Heart right ventricle (tissue), 16 donors: Measurements from ENCODE around the gene INPP1. TPM values are rescaled to one million over a fixed set of nuclear protein-coding genes. Genes with fewer than 3 reads are reported as not detected.

Experiments
- ATAC-seq, 8 donors: fragments of 200-7000 bp; cut with Tn5 transposase; one replicate each; pipeline ENCODE4 v1.9.1; 2020; ENCODE audit warnings: mild to moderate bottlenecking in 8 of 8, moderate library complexity in 8 of 8, moderate number of reproducible peaks in 1 of 8
- DNase-seq, 2 donors: peaks; one replicate each; pipeline ENCODE4 v3.0.0-alpha.2; 2020
- H3K27ac ChIP-seq, 10 donors: fragments of 200-600 bp; sonication (generic) in 2 of 10; one replicate each; pipeline versions ENCODE4 v1.5.0 to v1.8.0; 2020 to 2022; ENCODE audit warnings: mild to moderate bottlenecking in 3 of 10
- H3K27me3 ChIP-seq, 7 donors: fragments of 200-600 bp; one replicate each; pipeline ENCODE4 v1.8.0; 2021 to 2022; ENCODE audit warnings: mild to moderate bottlenecking in 2 of 7
- H3K36me3 ChIP-seq, 9 donors: fragments of 200-600 bp; sonication (generic) in 1 of 9; one replicate each; pipeline versions ENCODE4 v1.5.0 to v1.8.0; 2020 to 2022; ENCODE audit warnings: mild to moderate bottlenecking in 2 of 9
- H3K4me1 ChIP-seq, 9 donors: fragments of 200-600 bp; sonication (generic) in 1 of 9; one replicate each; pipeline versions ENCODE4 v1.5.0 to v1.8.0; 2020 to 2022; ENCODE audit warnings: mild to moderate bottlenecking in 4 of 9
- H3K4me3 ChIP-seq, 10 donors: fragments of 200-600 bp; sonication (generic) in 2 of 10; one replicate each; pipeline versions ENCODE4 v1.5.0 to v1.8.0; 2020 to 2022; ENCODE audit warnings: mild to moderate bottlenecking in 7 of 10, moderate library complexity in 2 of 10
- H3K9me3 ChIP-seq, 11 donors: fragments of 200-600 bp in 10 of 11; sonication (generic) in 2 of 11; one replicate each; pipeline versions ENCODE4 v1.5.0 to v1.8.0; 2013 to 2022; ENCODE audit warnings: mild to moderate bottlenecking in 2 of 11, control low read depth in 1 of 11, moderate library complexity in 1 of 11
- WGBS, 2 donors: extraction: QIAGEN DNeasy Blood & Tissue Kit; methylation state at CpG; one replicate each; pipeline ENCODE4 v1.1.7; 2013; ENCODE audit warnings: inconsistent platforms in 1 of 2; 5-methylcytosine and 5-hydroxymethylcytosine counted together
- intact Hi-C, 10 donors: fragments of 100-400 bp; cut with DNase I; formaldehyde crosslinking; loops; one replicate each; pipeline versions ENCODE4 v1.11.1 to v1.14.2; 2022
- polyA plus RNA-seq, 2 donors: library from polyadenylated mRNA; stranded (reverse); fragments of 200-250 nt; gene quantifications; one replicate each; pipeline ENCODE4 v1.2.3, GENCODE V29; 2013
- total RNA-seq, 10 donors: library from RNA; stranded (reverse); fragmentation: NEBNext Ultra II Directional in 3 of 10; extraction: Animal tissue kit (Norgen Biotek cat#: 25700) in 3 of 10; gene quantifications; one replicate each; pipeline versions ENCODE4 v1.2.1 to v1.2.4, GENCODE V29; 2021 to 2023
- TF ChIP-seq, protein P1 (sequence below), 9 donors: fragments of 200-600 bp; sonication (generic) in 2 of 9; IDR thresholded peaks; one replicate each; pipeline versions ENCODE4 v1.5.0 to v1.8.0; 2021 to 2022; ENCODE audit warnings: antibody characterized with exemption in 9 of 9, mild to moderate bottlenecking in 5 of 9, moderate library complexity in 1 of 9
- donor health status: Arrhythmogenic right ventricular cardiomyopathy.
- donor health status: ischemic (EF 13 %, LVEDD 7.1; RV severe dilation, severe dysfunction).
- donor health status: healthy with polysubstance abuse.
- donor health status: DM: no; HTN: yes; CAD: no.
- donor health status: DM: no; HTN: no; CAD: no.
- donor health status: ischemic (EF 25% LVEDD 6.9; RV normal size, moderate dysfunction).
- donor health status: ischemic (EF 25% LVEDD 5.7; RV mildly dilated, moderate dysfunction).
- donor health status: healthy.
- donor health status: DM: yes; HTN: yes; CAD: no.
- donor health status: Ischemic cardiomyopathy.
- donor health status: ischemic (EF 35%, LVEDD 5.7; RV mildly dilated, moderate dysfunction).
- donor health status: nonischemic (EF 11% LVEDD 7.7; RV severe dilation, severe dysfunction).
- donor health status: DM: yes; HTN: yes; CAD: no.
- donor health status: PGD.
- donor health status: ischemic (EF 29% LVEDD 5.4; RV normal size, mild dysfunction).
- donor health status: nonischemic (EF 23%, LVEDD 6.1; RV moderate dilation, normal function).

The INPP1 gene
- total and polyA plus RNA-seq, 12 donors, result 10.4 to 29.5 (median 16.6) TPM

DNA sequence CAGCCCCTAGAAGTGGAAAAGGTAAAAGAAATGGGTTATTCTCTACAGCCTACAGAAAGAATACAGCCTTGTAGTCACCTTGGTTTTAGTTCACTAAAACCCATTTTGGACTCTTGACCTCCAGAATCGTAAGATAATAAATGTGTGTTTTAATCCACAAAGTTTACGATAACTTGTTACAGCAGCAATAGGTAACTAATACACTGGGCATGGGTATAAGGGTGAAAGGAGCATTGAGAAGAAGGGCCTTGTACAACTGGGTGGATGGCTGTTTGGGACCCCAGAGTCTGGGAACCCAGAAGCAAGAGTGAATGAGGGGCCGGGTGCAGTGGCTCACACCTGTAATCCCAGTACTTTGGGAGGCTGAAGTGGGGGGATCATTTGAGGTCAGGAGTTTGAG, 62.6 kb downstream of the INPP1 start:
- Histone ChIP-seq H3K27ac (no peak overlapping the region), H3K9me3 (no peaks in the 10 kb centered on the region), H3K36me3 (no peaks in the 10 kb centered on the region), H3K27me3 (peaks cover 0 to 6% (median 0%) of the 10 kb centered on the region in 7 donors), H3K4me1 (peaks cover 0 to 29% (median 24%) of the 10 kb centered on the region in 9 donors), H3K4me3 (no peak overlapping the region)
- 84 to 98% methylated on average over 3 of the region's 3 CpGs for WGBS, 2 donors
- intact Hi-C loops, result loop anchor here in 5 of 10 donors (5.0 to 10.0 kb wide), 6 partner anchors 61 to 279 kb away; partner anchors contain the start of gene NAB1 (in 1 of the 5)
- no peak for ATAC-seq
- TF ChIP-seq, protein P1, sequence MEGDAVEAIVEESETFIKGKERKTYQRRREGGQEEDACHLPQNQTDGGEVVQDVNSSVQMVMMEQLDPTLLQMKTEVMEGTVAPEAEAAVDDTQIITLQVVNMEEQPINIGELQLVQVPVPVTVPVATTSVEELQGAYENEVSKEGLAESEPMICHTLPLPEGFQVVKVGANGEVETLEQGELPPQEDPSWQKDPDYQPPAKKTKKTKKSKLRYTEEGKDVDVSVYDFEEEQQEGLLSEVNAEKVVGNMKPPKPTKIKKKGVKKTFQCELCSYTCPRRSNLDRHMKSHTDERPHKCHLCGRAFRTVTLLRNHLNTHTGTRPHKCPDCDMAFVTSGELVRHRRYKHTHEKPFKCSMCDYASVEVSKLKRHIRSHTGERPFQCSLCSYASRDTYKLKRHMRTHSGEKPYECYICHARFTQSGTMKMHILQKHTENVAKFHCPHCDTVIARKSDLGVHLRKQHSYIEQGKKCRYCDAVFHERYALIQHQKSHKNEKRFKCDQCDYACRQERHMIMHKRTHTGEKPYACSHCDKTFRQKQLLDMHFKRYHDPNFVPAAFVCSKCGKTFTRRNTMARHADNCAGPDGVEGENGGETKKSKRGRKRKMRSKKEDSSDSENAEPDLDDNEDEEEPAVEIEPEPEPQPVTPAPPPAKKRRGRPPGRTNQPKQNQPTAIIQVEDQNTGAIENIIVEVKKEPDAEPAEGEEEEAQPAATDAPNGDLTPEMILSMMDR (IDR thresholded peaks at IDR 0.05), result no peak
- DNase-seq, result no peak

DNA sequence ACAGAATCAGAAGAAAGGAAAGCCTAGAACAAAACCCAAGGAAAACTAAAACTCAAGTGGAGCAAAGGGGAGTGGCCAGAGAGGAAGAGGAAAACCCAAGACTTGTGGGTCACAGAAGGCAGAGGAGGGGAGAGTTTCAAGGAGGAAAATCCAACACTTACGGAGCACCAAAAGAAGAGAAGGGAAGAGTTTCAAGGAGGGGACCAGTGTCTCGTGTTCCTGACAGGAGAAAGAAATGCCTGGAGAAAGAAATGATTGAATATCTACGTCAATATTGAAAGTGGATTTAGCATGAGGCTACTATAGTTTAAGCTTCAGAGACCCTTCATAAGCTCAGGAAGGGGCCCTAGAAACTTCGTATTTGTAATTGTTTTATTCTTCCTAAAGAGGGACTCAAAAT, 63.4 kb downstream of the INPP1 start:
- H3K27ac ChIP-seq, result peak overlapping the region in 6 of 10 donors; percentile 85 to 95 (median 91)
- no peak for DNase-seq
- H3K4me3 ChIP-seq, result no peak overlapping the region
- peaks cover 0 to 6% (median 0%) of the 10 kb centered on the region in 7 donors for H3K27me3 ChIP-seq
- 80 to 90% methylated on average over 4 of the region's 4 CpGs for WGBS, 2 donors
- H3K36me3 ChIP-seq, result no peaks in the 10 kb centered on the region
- TF ChIP-seq, protein P1 (IDR thresholded peaks at IDR 0.05), result no peak
- intact Hi-C loops, result loop anchor here in 5 of 10 donors (5.0 to 10.0 kb wide), 6 partner anchors 60 to 278 kb away; partner anchors contain the start of gene NAB1 (in 1 of the 5)
- ATAC-seq, result no peak
- peaks cover 0 to 37% (median 24%) of the 10 kb centered on the region in 9 donors for H3K4me1 ChIP-seq
- H3K9me3 ChIP-seq, result no peaks in the 10 kb centered on the region

DNA sequence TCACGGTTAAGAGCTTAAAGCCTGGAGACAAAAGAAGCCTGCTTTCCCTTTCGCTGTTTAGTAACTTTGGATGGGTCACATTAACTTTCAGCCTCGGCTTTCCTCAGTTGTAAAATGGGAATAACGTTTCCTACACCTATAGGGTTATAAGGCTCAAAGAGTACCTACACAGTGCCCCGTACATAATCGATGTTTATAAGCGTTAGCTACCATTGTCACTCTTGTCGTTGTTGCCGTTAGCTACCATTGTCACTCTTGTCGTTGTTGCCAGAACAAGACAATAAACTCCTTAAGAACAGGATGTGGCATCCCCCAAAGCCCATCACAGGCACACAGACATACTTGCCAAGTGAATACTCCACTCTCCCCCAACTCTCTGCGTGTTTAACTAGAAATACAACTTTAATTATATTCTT, 63.9 kb downstream of the INPP1 start:
- peak overlapping the region in 9 of 10 donors; percentile 81 to 95 (median 90) for H3K27ac ChIP-seq
- ATAC-seq (peak in 3 of 8 donors; percentile 7 to 18 (median 15)), DNase-seq (no peak)
- H3K4me3 ChIP-seq, result peak overlapping the region; percentile 60 to 97 (median 84)
- no peaks in the 10 kb centered on the region for H3K9me3 ChIP-seq
- H3K4me1 ChIP-seq, result peaks cover 0 to 38% (median 24%) of the 10 kb centered on the region in 9 donors
- intact Hi-C loops, result loop anchor here in 5 of 10 donors (5.0 to 10.0 kb wide), 6 partner anchors 60 to 278 kb away; partner anchors contain the start of gene NAB1 (in 1 of the 5)
- TF ChIP-seq, protein P1 (IDR thresholded peaks at IDR 0.05), result no peak
- H3K36me3 ChIP-seq, result no peaks in the 10 kb centered on the region
- 40 to 52% methylated on average over 11 of the region's 11 CpGs for WGBS, 2 donors
- peaks cover 0 to 6% (median 0%) of the 10 kb centered on the region in 7 donors for H3K27me3 ChIP-seq

DNA sequence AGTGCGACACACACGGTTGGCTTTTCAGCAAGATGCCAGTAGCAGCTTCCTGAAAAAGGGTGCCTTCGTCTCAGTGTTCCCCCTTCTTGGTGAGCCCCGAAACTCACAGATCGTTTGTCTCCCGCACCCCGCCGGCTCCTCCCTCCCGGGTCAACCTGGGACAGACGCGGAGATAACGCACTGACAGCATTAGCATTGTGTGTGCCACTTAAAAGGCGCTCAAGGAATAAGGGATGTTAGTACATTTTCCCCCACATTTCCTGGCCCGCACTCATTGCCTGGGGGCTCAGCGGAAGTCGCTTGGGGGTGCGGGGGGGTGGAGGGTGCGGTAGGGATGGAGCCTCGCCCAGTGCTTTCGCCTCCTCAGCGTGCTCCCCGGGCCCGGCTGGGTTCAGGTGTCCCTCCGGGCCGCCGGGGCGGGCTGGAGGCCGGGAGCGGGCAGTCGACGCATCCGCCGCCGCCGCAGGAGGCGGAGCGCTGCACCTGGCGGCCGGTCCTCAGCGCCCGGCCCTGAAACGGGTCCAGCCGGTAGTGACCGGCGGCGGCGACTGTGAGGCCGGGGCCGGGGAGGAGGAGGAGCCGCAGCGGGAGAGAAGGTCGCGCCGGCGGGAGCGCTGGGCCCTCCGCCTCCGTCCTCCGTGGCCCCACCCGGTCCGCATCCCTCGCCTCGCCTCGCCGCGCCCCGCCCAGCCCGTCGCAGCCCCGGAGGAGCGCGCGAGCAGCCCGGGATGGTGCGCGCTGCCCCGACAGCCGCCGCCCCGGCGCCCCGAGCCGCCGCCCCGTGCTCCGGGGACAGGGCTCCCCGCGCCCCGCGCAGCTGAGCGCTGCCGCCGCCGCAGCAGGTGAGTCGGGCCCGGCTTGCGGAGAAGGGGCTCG, 64.5 kb downstream of the INPP1 start, which contains the start of gene MFSD6:
TSS of gene MFSD6 (plus strand) at position 694 of the 876 bp plus-strand sequence. CDS start 27,675 bp downstream, outside the sequence.
- H3K36me3 ChIP-seq, result no peaks in the 10 kb centered on the region
- peaks cover 0 to 42% (median 27%) of the 10 kb centered on the region in 9 donors for H3K4me1 ChIP-seq
- H3K4me3 ChIP-seq, result peak within 1 kb of the TSS; percentile 60 to 97 (median 84)
- peak within 1 kb of the TSS; percentile 81 to 95 (median 90) for H3K27ac ChIP-seq
- peak; percentile 38 to 65 for DNase-seq
- H3K27me3 ChIP-seq, result peaks cover 0 to 6% (median 0%) of the 10 kb centered on the region in 7 donors
- peak; percentile 51 to 87 (median 78) for ATAC-seq
- TF ChIP-seq, protein P1 (IDR thresholded peaks at IDR 0.05), result peak in 4 of 9 donors; percentile 10 to 31 (median 22)
- intact Hi-C loops, result loop anchor here in 5 of 10 donors (5.0 to 10.0 kb wide), 6 partner anchors 59 to 277 kb away; partner anchors contain the start of gene NAB1 (in 1 of the 5)
- H3K9me3 ChIP-seq, result no peaks in the 10 kb centered on the region
- 2 to 3% methylated on average over 76 to 97 of the region's 98 CpGs for WGBS, 2 donors
